Testis (tissue), 2 donors: ENCODE results near the gene PHIP.

Experiments
- CTCF ChIP-seq, 3 experiments: fragments of 450-650 bp in 2 of 3; fragments of 200-600 bp in 1 of 3; sonication (generic) in 1 of 3; IDR thresholded peaks; one replicate each; pipeline ENCODE4 v1.5.1; 2016 to 2019; ENCODE audit warnings: antibody characterized with exemption in 3 of 3, mild to moderate bottlenecking in 2 of 3, moderate library complexity in 1 of 3
- POLR2A ChIP-seq: fragments of 450-650 bp; IDR thresholded peaks from one replicate; pipeline ENCODE4 v1.6.1; 2017; ENCODE audit warnings: antibody characterized with exemption, mild to moderate bottlenecking, moderate library complexity

- TF ChIP-seq CTCF (IDR thresholded peaks at IDR 0.05) (no peak), POLR2A (no peak)
Measured at GRCh38 chr6:79057746-79058145, 20.3 kb downstream of the PHIP start.
